AG04450 (cell line): Measurements from ENCODE around the gene FOSL1. TPM values are rescaled to one million over a fixed set of nuclear protein-coding genes. Genes with fewer than 3 reads are reported as not detected.

Source experiments
- CTCF ChIA-PET: fragments of 300-600, 350-600 bp; formaldehyde crosslinking; extraction: SDS; loops from one replicate; lab custom pipeline; 2022; ENCODE audit warnings: antibody characterized with exemption, inconsistent platforms; lab: Charles Lee
- POLR2A ChIA-PET: fragments of 350-600 bp; formaldehyde crosslinking; extraction: SDS; loops from one replicate; lab custom pipeline; 2021; ENCODE audit warnings: antibody characterized with exemption, inconsistent platforms; lab: Yijun Ruan, JAX
- DNase-seq: peaks from one replicate; pipeline ENCODE4 v3.0.0-alpha.2; 2011; ENCODE audit warnings: low read depth, low spot score
- H3K27ac ChIP-seq: one replicate; pipeline ENCODE4 v1.5.1; 2012; ENCODE audit warnings: low read depth, low read length, control low read depth
- H3K27me3 ChIP-seq: one replicate; pipeline ENCODE4 v1.6.0; 2012; ENCODE audit warnings: low read length; ENCODE audit not compliant: control insufficient read depth, insufficient read depth
- H3K4me3 ChIP-seq: 2 replicates; pipeline ENCODE4 v1.5.1; 2011; ENCODE audit warnings: mild to moderate bottlenecking, low read depth, low read length, control low read depth
- H3K9me3 ChIP-seq: 2 replicates; pipeline ENCODE4 v1.5.1; 2012; ENCODE audit warnings: low read length; ENCODE audit not compliant: control insufficient read depth, insufficient read depth
- CTCF ChIP-seq: IDR thresholded peaks from 2 replicates; pipeline ENCODE4 v1.5.1; 2011; ENCODE audit warnings: low read depth, low read length, control low read depth, inconsistent platforms
- polyA plus RNA-seq: library from polyadenylated mRNA; depleted of rRNA; stranded (reverse); fragments of >200 nt; gene quantifications from 2 replicates; pipeline ENCODE4 v1.2.3, GENCODE V29; 2011; rRNA removed

Gene FOSL1
- polyA plus RNA-seq, 1 experiment: 7.9 TPM

DNA sequence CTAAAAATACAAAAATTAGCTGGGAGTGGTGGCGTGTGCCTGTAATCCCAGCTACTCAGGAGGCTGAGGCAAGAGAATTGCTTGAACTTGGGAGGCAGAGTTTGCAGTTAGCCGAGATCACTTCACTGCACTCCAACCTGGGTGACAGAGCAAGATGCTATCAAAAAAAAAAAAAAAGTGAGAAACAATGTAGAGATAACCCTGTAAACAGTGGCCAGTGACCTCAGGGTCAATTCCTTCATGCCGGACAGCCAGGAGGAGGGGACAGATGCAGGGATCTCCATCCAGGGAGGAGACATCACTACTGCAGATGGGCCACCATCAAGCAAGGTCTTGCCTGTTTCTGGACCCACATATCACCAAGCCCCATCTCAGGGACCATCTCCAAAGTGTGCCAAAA lies 52.4 kb downstream of the FOSL1 start:
- Histone ChIP-seq H3K27me3 (no peaks in the 10 kb centered on the region), H3K4me3 (no peak overlapping the region), H3K9me3 (peaks cover 18% of the 10 kb centered on the region; the same call in 1 of the 2 replicates), H3K27ac (no peak overlapping the region)
- no peak for DNase-seq
- ChIA-PET POLR2A (interaction anchor here (0.7 to 5.0 kb wide), 2 partner anchors 11 to 63 kb away, joined by 3 to 40 read pairs; partner anchors contain the start of genes CFL1 and MUS81), CTCF (interaction anchor here (0.7 kb wide), 1 partner anchor 271 kb away, joined by 3 read pairs; no protein-coding TSS in a partner anchor)
- TF ChIP-seq CTCF: no peak

GRCh38 chr11:65844231-65844872 lies 55.8 kb downstream of the FOSL1 start:
- no peak for TF ChIP-seq CTCF
- no peak for DNase-seq
- POLR2A ChIA-PET: interaction anchor here (0.7 to 0.9 kb wide), 3 partner anchors 11 to 44 kb away, joined by 4 to 16 read pairs (median 12); partner anchors contain the start of genes FIBP and SNX32
- Histone ChIP-seq H3K9me3 (no peaks in the 10 kb centered on the region), H3K27ac (no peak overlapping the region), H3K4me3 (no peak overlapping the region), H3K27me3 (no peaks in the 10 kb centered on the region)
- CTCF ChIA-PET: no interaction called here

GRCh38 chr11:65843811-65844210 lies 56.4 kb downstream of the FOSL1 start:
- ChIA-PET CTCF (no interaction called here), POLR2A (interaction anchor here (0.9 kb wide), 1 partner anchor 10 kb away, joined by 4 read pairs; the partner anchor contains the start of gene SNX32)
- no peak for TF ChIP-seq CTCF
- H3K27me3 ChIP-seq: no peaks in the 10 kb centered on the region
- H3K9me3 ChIP-seq: no peaks in the 10 kb centered on the region
- no peak for DNase-seq
- H3K4me3 ChIP-seq: no peak overlapping the region
- H3K27ac ChIP-seq: no peak overlapping the region

DNA sequence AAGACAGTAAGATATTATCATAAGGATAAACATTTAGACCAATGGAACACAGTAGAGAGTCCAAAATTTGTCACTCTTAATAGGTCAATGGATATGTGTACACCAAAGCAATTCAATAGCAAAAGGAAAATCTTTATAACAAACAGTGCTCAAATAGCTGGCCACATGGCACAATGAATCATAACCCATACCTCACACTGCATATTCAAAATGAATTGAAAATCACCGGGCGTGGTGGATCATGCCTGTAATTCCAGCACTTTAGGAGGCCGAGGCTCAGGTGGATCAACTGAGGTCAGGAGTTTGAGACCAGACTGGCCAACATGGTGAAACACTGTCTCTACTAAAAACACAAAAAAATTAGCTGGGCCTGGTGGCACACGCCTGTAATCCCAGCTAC lies 58.0 kb downstream of the FOSL1 start:
- no peak overlapping the region for H3K27ac ChIP-seq
- H3K27me3 ChIP-seq: no peaks in the 10 kb centered on the region
- H3K9me3 ChIP-seq: no peaks in the 10 kb centered on the region
- TF ChIP-seq CTCF: no peak
- POLR2A ChIA-PET: no interaction called here
- CTCF ChIA-PET: interaction anchor here (0.9 kb wide), 1 partner anchor 43 kb away, joined by 6 read pairs; no protein-coding TSS in a partner anchor
- H3K4me3 ChIP-seq: no peak overlapping the region
- DNase-seq: no peak

Other genes with a start within 250 kb of the FOSL1 start
- 23.4 and 26.7 TPM in 2 replicates for gene RELA, start 237.5 kb downstream of the FOSL1 start, polyA plus RNA-seq
- 22.6 and 26.1 TPM in 2 replicates for gene KAT5, start 188.1 kb downstream of the FOSL1 start, polyA plus RNA-seq
- gene RNASEH2C, start 179.6 kb downstream of the FOSL1 start, polyA plus RNA-seq: 14.2 and 20.8 TPM in 2 replicates
- 2.6 and 3.3 TPM in 2 replicates for gene AP5B1, start 119.4 kb downstream of the FOSL1 start, polyA plus RNA-seq
- gene OVOL1, start 113.3 kb downstream of the FOSL1 start, polyA plus RNA-seq: not detected in 2 replicates
- gene SNX32, start 66.4 kb downstream of the FOSL1 start, polyA plus RNA-seq: 0.30 and 0.57 TPM in 2 replicates
- 1,553 and 1,822 TPM in 2 replicates for gene CFL1, start 42.2 kb downstream of the FOSL1 start, polyA plus RNA-seq
- gene MUS81, start 40.0 kb downstream of the FOSL1 start, polyA plus RNA-seq: 23.8 and 27.5 TPM in 2 replicates
- gene EFEMP2, start 27.6 kb downstream of the FOSL1 start, polyA plus RNA-seq: 190 and 279 TPM in 2 replicates
- not detected in 2 replicates for gene CTSW, start 20.6 kb downstream of the FOSL1 start, polyA plus RNA-seq
- 126 and 160 TPM in 2 replicates for gene FIBP, start 11.9 kb downstream of the FOSL1 start, polyA plus RNA-seq
- gene CCDC85B, start 9.7 kb downstream of the FOSL1 start, polyA plus RNA-seq: 13.1 and 20.2 TPM in 2 replicates
- gene C11orf68, start 18.7 kb upstream of the FOSL1 start, polyA plus RNA-seq: 32.9 and 52.2 TPM in 2 replicates
- gene DRAP1, start 19.0 kb upstream of the FOSL1 start, polyA plus RNA-seq: 96.9 and 130 TPM in 2 replicates
- gene TSGA10IP, start 45.1 kb upstream of the FOSL1 start, polyA plus RNA-seq: not detected in 2 replicates
- gene SART1, start 61.3 kb upstream of the FOSL1 start, polyA plus RNA-seq: 14.3 and 15.7 TPM in 2 replicates
- gene EIF1AD, start 101.8 kb upstream of the FOSL1 start, polyA plus RNA-seq: 23.9 and 24.0 TPM in 2 replicates
- gene BANF1, start 102.1 kb upstream of the FOSL1 start, polyA plus RNA-seq: 225 and 227 TPM in 2 replicates
- gene CST6, start 111.6 kb upstream of the FOSL1 start, polyA plus RNA-seq: 0.69 and 1.0 TPM in 2 replicates
- 0.25 and 0.40 TPM in 2 replicates for gene CATSPER1, start 126.1 kb upstream of the FOSL1 start, polyA plus RNA-seq
- gene GAL3ST3, start 148.8 kb upstream of the FOSL1 start, polyA plus RNA-seq: 0.09 and 0.11 TPM in 2 replicates
- gene SF3B2, start 152.0 kb upstream of the FOSL1 start, polyA plus RNA-seq: 88.2 and 97.1 TPM in 2 replicates
- gene PACS1, start 169.9 kb upstream of the FOSL1 start, polyA plus RNA-seq: 27.1 and 32.5 TPM in 2 replicates